Nephron (organoid): Measurements from ENCODE around the gene MS4A5.
"Not testable (repeated sequence)": the region's sequence is repeated elsewhere in the genome, so short reads cannot be mapped to it uniquely, and the experiment has no call there.

ENCODE experiments used
- H3K27ac Mint-ChIP-seq, 3 experiments: 2 replicates each; pipeline ENCODE4 v1.8.0; 2020; ENCODE audit warnings: mixed read lengths in 3 of 3, mild to moderate bottlenecking in 2 of 3, moderate library complexity in 1 of 3
- H3K27me3 Mint-ChIP-seq: 2 replicates; pipeline ENCODE4 v1.8.0; 2021; ENCODE audit warnings: low read depth, mild to moderate bottlenecking, moderate library complexity, mixed read lengths
- H3K36me3 Mint-ChIP-seq: 2 replicates; pipeline ENCODE4 v1.8.0; 2020; ENCODE audit warnings: low read depth, mixed read lengths
- H3K4me1 Mint-ChIP-seq: 2 replicates; pipeline ENCODE4 v1.8.0; 2020; ENCODE audit warnings: mixed read lengths
- H3K4me3 Mint-ChIP-seq, 3 experiments: 2 replicates each; pipeline ENCODE4 v1.8.0; 2020; ENCODE audit warnings: mild to moderate bottlenecking in 3 of 3, mixed read lengths in 3 of 3, moderate library complexity in 2 of 3
- H3K9me3 Mint-ChIP-seq: 2 replicates; pipeline ENCODE4 v1.8.0; 2020; ENCODE audit warnings: mixed read lengths
- TF ChIP-seq, protein P1 (sequence below), 3 experiments: fragments of 200-600 bp; sonication (generic); IDR thresholded peaks; one replicate each; pipeline ENCODE4 v1.5.0; 2021; ENCODE audit warnings: antibody characterized with exemption in 3 of 3; ENCODE audit not compliant: unreplicated experiment in 3 of 3

MS4A5 gene

DNA sequence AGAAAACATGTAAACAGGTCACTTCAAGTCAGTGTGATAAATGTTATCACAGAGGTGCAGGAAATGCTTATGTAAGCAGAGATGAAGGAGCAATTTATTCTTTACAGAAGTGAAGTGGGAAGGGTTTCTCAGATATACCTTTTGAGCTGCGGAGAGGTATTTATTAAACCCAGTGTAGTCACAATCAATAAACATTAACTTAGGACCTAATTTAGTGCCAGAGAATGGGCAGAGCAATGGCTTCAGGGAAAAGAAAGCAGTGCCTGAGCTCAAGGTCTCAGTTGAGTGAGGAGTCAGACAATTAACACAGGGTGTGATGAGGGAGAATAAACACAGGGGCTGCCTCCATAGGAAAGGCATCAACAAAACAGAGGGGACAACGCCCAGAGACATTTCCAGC, 1.9 kb downstream of the MS4A5 start:
- Mint-ChIP-seq H3K9me3 (no peaks in the 10 kb centered on the region), H3K4me3 (no peak overlapping the region), H3K36me3 (no peaks in the 10 kb centered on the region), H3K27me3 (no peaks in the 10 kb centered on the region), H3K27ac (peak overlapping the region; percentile 24 to 94 (median 48)), H3K4me1 (no peaks in the 10 kb centered on the region)
- TF ChIP-seq, protein P1, sequence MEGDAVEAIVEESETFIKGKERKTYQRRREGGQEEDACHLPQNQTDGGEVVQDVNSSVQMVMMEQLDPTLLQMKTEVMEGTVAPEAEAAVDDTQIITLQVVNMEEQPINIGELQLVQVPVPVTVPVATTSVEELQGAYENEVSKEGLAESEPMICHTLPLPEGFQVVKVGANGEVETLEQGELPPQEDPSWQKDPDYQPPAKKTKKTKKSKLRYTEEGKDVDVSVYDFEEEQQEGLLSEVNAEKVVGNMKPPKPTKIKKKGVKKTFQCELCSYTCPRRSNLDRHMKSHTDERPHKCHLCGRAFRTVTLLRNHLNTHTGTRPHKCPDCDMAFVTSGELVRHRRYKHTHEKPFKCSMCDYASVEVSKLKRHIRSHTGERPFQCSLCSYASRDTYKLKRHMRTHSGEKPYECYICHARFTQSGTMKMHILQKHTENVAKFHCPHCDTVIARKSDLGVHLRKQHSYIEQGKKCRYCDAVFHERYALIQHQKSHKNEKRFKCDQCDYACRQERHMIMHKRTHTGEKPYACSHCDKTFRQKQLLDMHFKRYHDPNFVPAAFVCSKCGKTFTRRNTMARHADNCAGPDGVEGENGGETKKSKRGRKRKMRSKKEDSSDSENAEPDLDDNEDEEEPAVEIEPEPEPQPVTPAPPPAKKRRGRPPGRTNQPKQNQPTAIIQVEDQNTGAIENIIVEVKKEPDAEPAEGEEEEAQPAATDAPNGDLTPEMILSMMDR (IDR thresholded peaks at IDR 0.05; ENCODE audit: unreplicated experiment in 3 of 3): no peak

GRCh38 chr11:60433401-60433800, 4.0 kb downstream of the MS4A5 start:
- Mint-ChIP-seq H3K27me3 (no peaks in the 10 kb centered on the region), H3K36me3 (no peaks in the 10 kb centered on the region), H3K27ac (peak overlapping the region in 1 of 3 experiments; percentile 12), H3K4me1 (no peaks in the 10 kb centered on the region), H3K9me3 (no peaks in the 10 kb centered on the region), H3K4me3 (no peak overlapping the region)
- TF ChIP-seq, protein P1 (IDR thresholded peaks at IDR 0.05; ENCODE audit: unreplicated experiment in 3 of 3): no peak

GRCh38 chr11:60447070-60447469, 17.7 kb downstream of the MS4A5 start:
- Mint-ChIP-seq H3K36me3 (no peaks in the 10 kb centered on the region), H3K9me3 (peaks cover 7% of the 10 kb centered on the region), H3K4me1 (no peaks in the 10 kb centered on the region), H3K4me3 (no peak overlapping the region), H3K27me3 (no peaks in the 10 kb centered on the region), H3K27ac (no peak overlapping the region)
- TF ChIP-seq, protein P1 (IDR thresholded peaks at IDR 0.05; ENCODE audit: unreplicated experiment in 3 of 3): no peak

- Mint-ChIP-seq H3K27me3 (no peaks in the 10 kb centered on the region), H3K9me3 (peaks cover 7% of the 10 kb centered on the region), H3K4me3 (no peak overlapping the region)
Observed at GRCh38 chr11:60447846-60448245, 18.5 kb downstream of the MS4A5 start.

DNA sequence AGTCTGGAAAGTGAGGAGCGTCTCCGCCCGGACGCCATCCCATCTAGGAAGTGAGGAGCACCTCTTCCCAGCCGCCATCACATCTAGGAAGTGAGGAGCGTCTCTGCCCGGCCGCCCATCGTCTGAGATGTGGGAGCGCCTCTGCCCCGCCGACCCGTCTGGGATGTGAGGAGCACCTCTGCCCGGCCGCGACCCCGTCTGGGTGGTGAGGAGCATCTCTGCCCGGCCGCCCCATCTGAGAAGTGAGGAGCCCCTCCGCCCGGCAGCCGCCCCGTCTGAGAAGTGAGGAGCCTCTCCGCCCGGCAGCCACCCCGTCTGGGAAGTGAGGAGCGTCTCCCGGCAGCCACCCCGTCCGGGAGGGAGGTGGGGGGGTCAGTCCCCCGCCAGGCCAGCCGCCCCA, 21.8 kb downstream of the MS4A5 start:
- H3K27ac Mint-ChIP-seq, H3K4me3 Mint-ChIP-seq, H3K36me3 Mint-ChIP-seq, H3K27me3 Mint-ChIP-seq, H3K4me1 Mint-ChIP-seq, H3K9me3 Mint-ChIP-seq: not testable (repeated sequence)

More at GRCh38 chr11:60447846-60448245, 18.5 kb downstream of the MS4A5 start:
- TF ChIP-seq, protein P1 (IDR thresholded peaks at IDR 0.05; ENCODE audit: unreplicated experiment in 3 of 3): no peak
- H3K27ac Mint-ChIP-seq: no peak overlapping the region
- H3K4me1 Mint-ChIP-seq: no peaks in the 10 kb centered on the region
- no peaks in the 10 kb centered on the region for H3K36me3 Mint-ChIP-seq

DNA sequence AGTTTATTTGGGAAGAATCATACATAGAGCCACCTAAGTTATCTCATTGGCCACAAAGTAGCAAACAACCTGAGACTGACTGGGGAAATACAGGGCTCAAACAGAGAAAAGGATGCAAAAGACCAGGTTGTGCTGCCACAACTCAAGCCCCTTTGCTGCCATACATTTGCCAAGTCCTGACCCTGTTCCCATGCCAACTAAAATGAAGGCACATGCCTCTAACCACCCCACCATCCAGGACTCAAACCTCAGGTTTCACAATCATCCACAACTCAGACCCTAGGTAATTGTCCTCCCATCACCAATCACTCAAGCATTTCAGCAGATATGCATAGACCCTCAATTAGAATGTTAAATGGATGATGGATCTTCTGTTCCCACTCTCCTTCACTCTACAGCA, 24.8 kb downstream of the MS4A5 start:
- H3K4me1 Mint-ChIP-seq: no peaks in the 10 kb centered on the region
- TF ChIP-seq, protein P1 (IDR thresholded peaks at IDR 0.05; ENCODE audit: unreplicated experiment in 3 of 3): no peak
- peaks cover 12% of the 10 kb centered on the region for H3K27me3 Mint-ChIP-seq
- no peak overlapping the region for H3K27ac Mint-ChIP-seq
- no peak overlapping the region for H3K4me3 Mint-ChIP-seq
- peaks cover 7% of the 10 kb centered on the region for H3K9me3 Mint-ChIP-seq
- no peaks in the 10 kb centered on the region for H3K36me3 Mint-ChIP-seq
